Liver (tissue), 9 donors: Measurements from ENCODE around the gene AKAP13. TPM values are rescaled to one million over a fixed set of nuclear protein-coding genes. Genes with fewer than 3 reads are reported as not detected.

Experiments
- DNase-seq: peaks from one replicate; pipeline ENCODE4 v3.0.0-alpha.2; 2017; ENCODE audit warnings: low spot score
- H3K27ac ChIP-seq, 2 donors: one replicate each; pipeline ENCODE4 v1.7.0; 2013; ENCODE audit warnings: inconsistent platforms in 2 of 2, low read length in 2 of 2, control low read depth in 1 of 2, low read depth in 1 of 2, mild to moderate bottlenecking in 1 of 2
- H3K27me3 ChIP-seq, 4 donors: one replicate each; pipeline versions ENCODE4 v1.6.1 to v1.7.0; 2013; ENCODE audit warnings: low read length in 3 of 4, inconsistent platforms in 1 of 4, mild to moderate bottlenecking in 1 of 4, moderate library complexity in 1 of 4; ENCODE audit not compliant: control insufficient read depth in 4 of 4, insufficient read depth in 4 of 4
- H3K36me3 ChIP-seq, 4 donors: one replicate each; pipeline versions ENCODE4 v1.6.1 to v1.7.0; 2013; ENCODE audit warnings: low read length in 3 of 4, mild to moderate bottlenecking in 3 of 4, low read depth in 1 of 4, moderate library complexity in 1 of 4; ENCODE audit not compliant: control insufficient read depth in 4 of 4, insufficient read depth in 3 of 4
- H3K4me1 ChIP-seq, 4 donors: one replicate each; pipeline versions ENCODE4 v1.6.1 to v1.7.0; 2013; ENCODE audit warnings: low read length in 3 of 4, mild to moderate bottlenecking in 3 of 4, moderate library complexity in 1 of 4; ENCODE audit not compliant: control insufficient read depth in 4 of 4, insufficient read depth in 4 of 4
- H3K4me3 ChIP-seq, 3 donors: one replicate each; pipeline versions ENCODE4 v1.6.1 to v1.7.0; 2013; ENCODE audit warnings: low read length in 3 of 3, control low read depth in 1 of 3, low read depth in 1 of 3, mild to moderate bottlenecking in 1 of 3
- H3K9ac ChIP-seq, 2 donors: one replicate each; pipeline ENCODE4 v1.7.0; 2013; ENCODE audit warnings: low read length in 2 of 2, mild to moderate bottlenecking in 2 of 2, moderate library complexity in 2 of 2, control low read depth in 1 of 2, low read depth in 1 of 2
- H3K9me3 ChIP-seq, 4 donors: one replicate each; pipeline versions ENCODE4 v1.6.1 to v1.7.0; 2013; ENCODE audit warnings: low read length in 3 of 4; ENCODE audit not compliant: control insufficient read depth in 4 of 4
- EGR1 ChIP-seq, 2 donors: IDR thresholded peaks; 2 replicates each; pipeline ENCODE4 v1.6.1; 2016 to 2018; ENCODE audit warnings: antibody characterized with exemption in 2 of 2, low read depth in 2 of 2
- FOXA1 ChIP-seq: IDR thresholded peaks from 2 replicates; pipeline ENCODE4 v1.6.1; 2016; ENCODE audit warnings: antibody characterized with exemption
- FOXA2 ChIP-seq: IDR thresholded peaks from 2 replicates; pipeline ENCODE4 v1.6.1; 2016; ENCODE audit warnings: antibody characterized with exemption
- GABPA ChIP-seq, 2 donors: IDR thresholded peaks in 1 of 2; conservative IDR thresholded peaks in 1 of 2; 2 replicates each; pipeline ENCODE4 v1.6.1; 2016; ENCODE audit warnings: antibody characterized with exemption in 2 of 2, mild to moderate bottlenecking in 1 of 2, moderate library complexity in 1 of 2
- HNF4A ChIP-seq, 2 donors: conservative IDR thresholded peaks; 2 replicates each; pipeline ENCODE4 v1.6.1; 2016; ENCODE audit warnings: antibody characterized with exemption in 2 of 2, mild to moderate bottlenecking in 2 of 2
- HNF4G ChIP-seq: IDR thresholded peaks from 2 replicates; pipeline ENCODE4 v1.6.1; 2016; ENCODE audit warnings: antibody characterized with exemption
- JUND ChIP-seq, 2 donors: IDR thresholded peaks; 2 replicates each; pipeline ENCODE4 v1.6.1; 2016; ENCODE audit warnings: antibody characterized with exemption in 2 of 2
- NR2F2 ChIP-seq: IDR thresholded peaks from 2 replicates; pipeline ENCODE4 v1.6.1; 2016; ENCODE audit warnings: antibody characterized with exemption
- RAD21 ChIP-seq, 2 donors: IDR thresholded peaks; 2 replicates each; pipeline ENCODE4 v1.6.1; 2016; ENCODE audit warnings: antibody characterized with exemption in 2 of 2, mild to moderate bottlenecking in 2 of 2
- RXRA ChIP-seq, 2 donors: IDR thresholded peaks; 2 replicates each; pipeline ENCODE4 v1.6.1; 2017 to 2018; ENCODE audit warnings: antibody characterized with exemption in 2 of 2, mild to moderate bottlenecking in 1 of 2
- SP1 ChIP-seq: IDR thresholded peaks from 2 replicates; pipeline ENCODE4 v1.6.1; 2018; ENCODE audit warnings: antibody characterized with exemption, mild to moderate bottlenecking
- TAF1 ChIP-seq: conservative IDR thresholded peaks from 2 replicates; pipeline ENCODE4 v1.6.1; 2016; ENCODE audit warnings: antibody characterized with exemption, mild to moderate bottlenecking
- YY1 ChIP-seq: IDR thresholded peaks from 2 replicates; pipeline ENCODE4 v1.6.1; 2016; ENCODE audit warnings: antibody characterized with exemption, mild to moderate bottlenecking
- WGBS: extraction: QIAGEN DNeasy Blood & Tissue Kit; methylation state at CpG from one replicate; pipeline ENCODE4 v1.1.7; 2013; 5-methylcytosine and 5-hydroxymethylcytosine counted together
- polyA plus RNA-seq, 2 donors: library from polyadenylated mRNA; stranded (reverse) in 1 of 2; unstranded in 1 of 2; fragments of 200-250 nt in 1 of 2; fragments of >200 nt in 1 of 2; fragmentation: Nextera tagmentation in 1 of 2; extraction: Ambion mirVana in 1 of 2; gene quantifications; one replicate each; pipeline versions ENCODE4 v1.2.1 to v1.2.3, GENCODE V29; 2013 to 2015
- total RNA-seq, 2 donors: library from RNA; depleted of rRNA; stranded (reverse); fragments of >200 nt; gene quantifications; one replicate each; pipeline ENCODE4 v1.2.3, GENCODE V29; 2014
- TF ChIP-seq, protein P1 (sequence below): IDR thresholded peaks from 2 replicates; pipeline ENCODE4 v1.6.1; 2016; ENCODE audit warnings: antibody characterized with exemption, mild to moderate bottlenecking
- TF ChIP-seq, protein P2 (sequence below): IDR thresholded peaks from 2 replicates; pipeline ENCODE4 v1.6.1; 2016; ENCODE audit warnings: antibody characterized with exemption
- TF ChIP-seq, protein P3 (sequence below): IDR thresholded peaks from 2 replicates; pipeline ENCODE4 v1.6.1; 2016; ENCODE audit warnings: antibody characterized with exemption
- TF ChIP-seq, protein P4 (sequence below): fragments of 150-350 bp; IDR thresholded peaks from 2 replicates; pipeline ENCODE4 v1.5.1; 2017; ENCODE audit warnings: improper control_type of control experiment, low read depth, low read length; ENCODE audit not compliant: missing input control
- TF ChIP-seq, protein P5 (sequence below): IDR thresholded peaks from 2 replicates; pipeline ENCODE4 v1.6.1; 2016; ENCODE audit warnings: antibody characterized with exemption
- donor health status: healthy.
- donor health status: healthy.
- donor health status: healthy.
- donor health status: healthy.
- donor health status: healthy.

Gene AKAP13
- total and polyA plus RNA-seq, 4 donors, result 18.6 to 92.3 (median 37.4) TPM

DNA sequence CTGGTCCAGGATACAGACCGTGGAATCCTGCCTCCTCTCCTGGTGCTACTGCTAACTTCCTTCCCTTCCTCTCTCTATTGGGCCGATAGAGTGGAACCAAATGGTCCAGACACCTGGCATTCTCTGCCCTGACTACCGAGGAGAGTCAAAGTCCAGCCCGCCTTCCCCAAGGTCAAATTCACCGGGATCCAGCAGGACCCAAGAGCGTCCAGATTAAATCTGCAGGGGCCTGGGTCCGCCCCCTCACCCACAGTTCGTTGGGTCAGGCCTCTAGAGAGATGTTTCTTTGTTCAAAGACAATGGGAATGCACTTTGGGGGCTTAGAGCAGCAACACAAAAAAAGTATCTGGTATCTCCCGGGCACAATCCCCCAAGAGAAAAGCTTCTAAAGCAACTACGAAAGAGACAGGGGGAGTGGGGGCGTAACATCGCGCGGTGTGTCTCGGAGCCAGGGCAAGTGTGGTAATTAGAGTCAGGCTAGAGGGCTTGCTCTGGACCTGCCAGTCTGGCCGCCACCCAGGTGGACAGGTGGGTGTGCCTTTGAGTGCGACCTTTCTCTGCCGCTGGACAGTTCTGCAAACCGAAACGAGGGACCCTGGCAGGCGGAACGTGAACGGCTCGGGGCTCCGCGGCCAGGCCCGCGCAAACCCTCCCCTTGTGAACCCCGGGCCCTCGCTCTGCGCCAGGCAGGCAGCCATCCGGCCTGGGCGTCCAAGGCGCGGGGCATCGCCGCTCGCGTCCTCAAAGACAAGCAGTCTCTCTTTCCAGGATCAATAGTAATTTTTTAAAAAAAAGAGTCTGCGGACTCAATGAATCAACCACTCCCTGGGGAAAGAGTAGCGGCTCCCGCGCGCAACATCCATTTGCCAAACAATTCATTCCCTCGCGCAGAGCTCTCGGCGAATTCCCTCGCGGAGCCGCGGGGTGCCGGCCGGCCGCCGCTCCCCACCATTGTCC lies 413.5 kb downstream of the AKAP13 start:
- 2% methylated on average over 56 of the region's 56 CpGs for WGBS
- Histone ChIP-seq H3K36me3 (no peaks in the 10 kb centered on the region), H3K9me3 (no peaks in the 10 kb centered on the region), H3K9ac (peak overlapping the region; percentile 64 to 72), H3K4me1 (peaks cover 9 to 19% (median 12%) of the 10 kb centered on the region in 4 donors), H3K27me3 (no peaks in the 10 kb centered on the region), H3K27ac (peak overlapping the region; percentile 85 to 94), H3K4me3 (peak overlapping the region; percentile 73 to 92 (median 85))
- peak; percentile 49 for DNase-seq
- TF ChIP-seq HNF4G, result peak; percentile 27
- TF ChIP-seq, protein P1, sequence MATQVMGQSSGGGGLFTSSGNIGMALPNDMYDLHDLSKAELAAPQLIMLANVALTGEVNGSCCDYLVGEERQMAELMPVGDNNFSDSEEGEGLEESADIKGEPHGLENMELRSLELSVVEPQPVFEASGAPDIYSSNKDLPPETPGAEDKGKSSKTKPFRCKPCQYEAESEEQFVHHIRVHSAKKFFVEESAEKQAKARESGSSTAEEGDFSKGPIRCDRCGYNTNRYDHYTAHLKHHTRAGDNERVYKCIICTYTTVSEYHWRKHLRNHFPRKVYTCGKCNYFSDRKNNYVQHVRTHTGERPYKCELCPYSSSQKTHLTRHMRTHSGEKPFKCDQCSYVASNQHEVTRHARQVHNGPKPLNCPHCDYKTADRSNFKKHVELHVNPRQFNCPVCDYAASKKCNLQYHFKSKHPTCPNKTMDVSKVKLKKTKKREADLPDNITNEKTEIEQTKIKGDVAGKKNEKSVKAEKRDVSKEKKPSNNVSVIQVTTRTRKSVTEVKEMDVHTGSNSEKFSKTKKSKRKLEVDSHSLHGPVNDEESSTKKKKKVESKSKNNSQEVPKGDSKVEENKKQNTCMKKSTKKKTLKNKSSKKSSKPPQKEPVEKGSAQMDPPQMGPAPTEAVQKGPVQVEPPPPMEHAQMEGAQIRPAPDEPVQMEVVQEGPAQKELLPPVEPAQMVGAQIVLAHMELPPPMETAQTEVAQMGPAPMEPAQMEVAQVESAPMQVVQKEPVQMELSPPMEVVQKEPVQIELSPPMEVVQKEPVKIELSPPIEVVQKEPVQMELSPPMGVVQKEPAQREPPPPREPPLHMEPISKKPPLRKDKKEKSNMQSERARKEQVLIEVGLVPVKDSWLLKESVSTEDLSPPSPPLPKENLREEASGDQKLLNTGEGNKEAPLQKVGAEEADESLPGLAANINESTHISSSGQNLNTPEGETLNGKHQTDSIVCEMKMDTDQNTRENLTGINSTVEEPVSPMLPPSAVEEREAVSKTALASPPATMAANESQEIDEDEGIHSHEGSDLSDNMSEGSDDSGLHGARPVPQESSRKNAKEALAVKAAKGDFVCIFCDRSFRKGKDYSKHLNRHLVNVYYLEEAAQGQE, result peak; percentile 86
- TF ChIP-seq HNF4A (conservative IDR thresholded peaks at IDR 0.05), result peak in 1 of 2 donors; percentile 72
- TF ChIP-seq RXRA (IDR thresholded peaks at IDR 0.05), result peak in 1 of 2 donors; percentile 35
- TF ChIP-seq, protein P2, sequence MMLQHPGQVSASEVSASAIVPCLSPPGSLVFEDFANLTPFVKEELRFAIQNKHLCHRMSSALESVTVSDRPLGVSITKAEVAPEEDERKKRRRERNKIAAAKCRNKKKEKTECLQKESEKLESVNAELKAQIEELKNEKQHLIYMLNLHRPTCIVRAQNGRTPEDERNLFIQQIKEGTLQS, result no peak
- no peak for TF ChIP-seq FOXA2
- TF ChIP-seq, protein P3, sequence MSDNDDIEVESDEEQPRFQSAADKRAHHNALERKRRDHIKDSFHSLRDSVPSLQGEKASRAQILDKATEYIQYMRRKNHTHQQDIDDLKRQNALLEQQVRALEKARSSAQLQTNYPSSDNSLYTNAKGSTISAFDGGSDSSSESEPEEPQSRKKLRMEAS, result no peak
- TF ChIP-seq YY1, result peak; percentile 50
- TF ChIP-seq, protein P4, sequence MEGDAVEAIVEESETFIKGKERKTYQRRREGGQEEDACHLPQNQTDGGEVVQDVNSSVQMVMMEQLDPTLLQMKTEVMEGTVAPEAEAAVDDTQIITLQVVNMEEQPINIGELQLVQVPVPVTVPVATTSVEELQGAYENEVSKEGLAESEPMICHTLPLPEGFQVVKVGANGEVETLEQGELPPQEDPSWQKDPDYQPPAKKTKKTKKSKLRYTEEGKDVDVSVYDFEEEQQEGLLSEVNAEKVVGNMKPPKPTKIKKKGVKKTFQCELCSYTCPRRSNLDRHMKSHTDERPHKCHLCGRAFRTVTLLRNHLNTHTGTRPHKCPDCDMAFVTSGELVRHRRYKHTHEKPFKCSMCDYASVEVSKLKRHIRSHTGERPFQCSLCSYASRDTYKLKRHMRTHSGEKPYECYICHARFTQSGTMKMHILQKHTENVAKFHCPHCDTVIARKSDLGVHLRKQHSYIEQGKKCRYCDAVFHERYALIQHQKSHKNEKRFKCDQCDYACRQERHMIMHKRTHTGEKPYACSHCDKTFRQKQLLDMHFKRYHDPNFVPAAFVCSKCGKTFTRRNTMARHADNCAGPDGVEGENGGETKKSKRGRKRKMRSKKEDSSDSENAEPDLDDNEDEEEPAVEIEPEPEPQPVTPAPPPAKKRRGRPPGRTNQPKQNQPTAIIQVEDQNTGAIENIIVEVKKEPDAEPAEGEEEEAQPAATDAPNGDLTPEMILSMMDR, result no peak
- peak; percentile 12 for TF ChIP-seq SP1
- no peak for TF ChIP-seq NR2F2
- no peak for TF ChIP-seq TAF1
- TF ChIP-seq JUND (IDR thresholded peaks at IDR 0.05), result no peak
- TF ChIP-seq FOXA1, result no peak
- peak in 1 of 2 donors; percentile 22 for TF ChIP-seq EGR1 (IDR thresholded peaks at IDR 0.05; ENCODE audit: low read depth in 2 of 2)
- TF ChIP-seq, protein P5, sequence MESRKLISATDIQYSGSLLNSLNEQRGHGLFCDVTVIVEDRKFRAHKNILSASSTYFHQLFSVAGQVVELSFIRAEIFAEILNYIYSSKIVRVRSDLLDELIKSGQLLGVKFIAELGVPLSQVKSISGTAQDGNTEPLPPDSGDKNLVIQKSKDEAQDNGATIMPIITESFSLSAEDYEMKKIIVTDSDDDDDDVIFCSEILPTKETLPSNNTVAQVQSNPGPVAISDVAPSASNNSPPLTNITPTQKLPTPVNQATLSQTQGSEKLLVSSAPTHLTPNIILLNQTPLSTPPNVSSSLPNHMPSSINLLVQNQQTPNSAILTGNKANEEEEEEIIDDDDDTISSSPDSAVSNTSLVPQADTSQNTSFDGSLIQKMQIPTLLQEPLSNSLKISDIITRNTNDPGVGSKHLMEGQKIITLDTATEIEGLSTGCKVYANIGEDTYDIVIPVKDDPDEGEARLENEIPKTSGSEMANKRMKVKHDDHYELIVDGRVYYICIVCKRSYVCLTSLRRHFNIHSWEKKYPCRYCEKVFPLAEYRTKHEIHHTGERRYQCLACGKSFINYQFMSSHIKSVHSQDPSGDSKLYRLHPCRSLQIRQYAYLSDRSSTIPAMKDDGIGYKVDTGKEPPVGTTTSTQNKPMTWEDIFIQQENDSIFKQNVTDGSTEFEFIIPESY, result no peak
- peak in 1 of 2 donors; percentile 21 for TF ChIP-seq RAD21 (IDR thresholded peaks at IDR 0.05)
- TF ChIP-seq GABPA (IDR thresholded peaks at IDR 0.05 in 1 of 2, conservative IDR thresholded peaks at IDR 0.05 in 1 of 2), result no peak
